Type B pancreatic cell (in vitro differentiated cells): ENCODE measurements around the gene OGFOD3. TPM values are rescaled to one million over a fixed set of nuclear protein-coding genes. Genes with fewer than 3 reads are reported as not detected.

Source experiments
- DNase-seq: peaks from one replicate; pipeline ENCODE4 v3.0.0; 2021; ENCODE audit warnings: mixed read lengths; ENCODE audit not compliant: unreplicated experiment; ENCODE audit errors: extremely low spot score
- H3K27ac Mint-ChIP-seq: 2 replicates; pipeline ENCODE4 v1.8.0; 2021; ENCODE audit warnings: mild to moderate bottlenecking, mixed read lengths
- H3K27me3 Mint-ChIP-seq: 2 replicates; pipeline ENCODE4 v1.8.0; 2021; ENCODE audit warnings: mixed read lengths
- H3K36me3 Mint-ChIP-seq: 2 replicates; pipeline ENCODE4 v1.8.0; 2021; ENCODE audit warnings: mixed read lengths
- H3K4me1 Mint-ChIP-seq: one replicate; pipeline ENCODE4 v1.8.0; 2021; ENCODE audit warnings: mixed read lengths; ENCODE audit not compliant: unreplicated experiment
- H3K4me3 Mint-ChIP-seq: 2 replicates; pipeline ENCODE4 v1.8.0; 2021; ENCODE audit warnings: mild to moderate bottlenecking, mixed read lengths
- H3K9me3 Mint-ChIP-seq: 2 replicates; pipeline ENCODE4 v1.8.0; 2021; ENCODE audit warnings: mixed read lengths
- total RNA-seq: library from RNA; stranded (reverse); gene quantifications from 2 replicates; pipeline ENCODE4 v1.2.1, GENCODE V29; 2021; ENCODE audit warnings: low replicate concordance
- TF ChIP-seq, protein P1 (sequence below): fragments of 200-600 bp; sonication (generic); conservative IDR thresholded peaks from 2 replicates; pipeline ENCODE4 v1.5.0; 2021; ENCODE audit warnings: antibody characterized with exemption, mild to moderate bottlenecking

The OGFOD3 gene
- total RNA-seq, 1 donor from 2014 or later = 31.6 TPM

GRCh38 chr17:82386255-82386831, 32.0 kb downstream of the OGFOD3 start:
- Mint-ChIP-seq H3K27me3 (peaks cover 3% of the 10 kb centered on the region), H3K9me3 (no peaks in the 10 kb centered on the region), H3K4me1 (peaks cover 6% of the 10 kb centered on the region), H3K4me3 (no peak overlapping the region), H3K27ac (no peak overlapping the region), H3K36me3 (no peaks in the 10 kb centered on the region)
- TF ChIP-seq, protein P1, sequence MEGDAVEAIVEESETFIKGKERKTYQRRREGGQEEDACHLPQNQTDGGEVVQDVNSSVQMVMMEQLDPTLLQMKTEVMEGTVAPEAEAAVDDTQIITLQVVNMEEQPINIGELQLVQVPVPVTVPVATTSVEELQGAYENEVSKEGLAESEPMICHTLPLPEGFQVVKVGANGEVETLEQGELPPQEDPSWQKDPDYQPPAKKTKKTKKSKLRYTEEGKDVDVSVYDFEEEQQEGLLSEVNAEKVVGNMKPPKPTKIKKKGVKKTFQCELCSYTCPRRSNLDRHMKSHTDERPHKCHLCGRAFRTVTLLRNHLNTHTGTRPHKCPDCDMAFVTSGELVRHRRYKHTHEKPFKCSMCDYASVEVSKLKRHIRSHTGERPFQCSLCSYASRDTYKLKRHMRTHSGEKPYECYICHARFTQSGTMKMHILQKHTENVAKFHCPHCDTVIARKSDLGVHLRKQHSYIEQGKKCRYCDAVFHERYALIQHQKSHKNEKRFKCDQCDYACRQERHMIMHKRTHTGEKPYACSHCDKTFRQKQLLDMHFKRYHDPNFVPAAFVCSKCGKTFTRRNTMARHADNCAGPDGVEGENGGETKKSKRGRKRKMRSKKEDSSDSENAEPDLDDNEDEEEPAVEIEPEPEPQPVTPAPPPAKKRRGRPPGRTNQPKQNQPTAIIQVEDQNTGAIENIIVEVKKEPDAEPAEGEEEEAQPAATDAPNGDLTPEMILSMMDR = no peak
- DNase-seq = no peak

- H3K27ac Mint-ChIP-seq = no peak overlapping the region
- TF ChIP-seq, protein P1 = no peak
- H3K4me3 Mint-ChIP-seq = no peak overlapping the region
- H3K4me1 Mint-ChIP-seq = peaks cover 6% of the 10 kb centered on the region
- H3K27me3 Mint-ChIP-seq = peaks cover 5% of the 10 kb centered on the region
- no peaks in the 10 kb centered on the region for H3K9me3 Mint-ChIP-seq
- DNase-seq = no peak
- no peaks in the 10 kb centered on the region for H3K36me3 Mint-ChIP-seq
Observed at GRCh38 chr17:82385559-82386254, 32.7 kb downstream of the OGFOD3 start.

DNA sequence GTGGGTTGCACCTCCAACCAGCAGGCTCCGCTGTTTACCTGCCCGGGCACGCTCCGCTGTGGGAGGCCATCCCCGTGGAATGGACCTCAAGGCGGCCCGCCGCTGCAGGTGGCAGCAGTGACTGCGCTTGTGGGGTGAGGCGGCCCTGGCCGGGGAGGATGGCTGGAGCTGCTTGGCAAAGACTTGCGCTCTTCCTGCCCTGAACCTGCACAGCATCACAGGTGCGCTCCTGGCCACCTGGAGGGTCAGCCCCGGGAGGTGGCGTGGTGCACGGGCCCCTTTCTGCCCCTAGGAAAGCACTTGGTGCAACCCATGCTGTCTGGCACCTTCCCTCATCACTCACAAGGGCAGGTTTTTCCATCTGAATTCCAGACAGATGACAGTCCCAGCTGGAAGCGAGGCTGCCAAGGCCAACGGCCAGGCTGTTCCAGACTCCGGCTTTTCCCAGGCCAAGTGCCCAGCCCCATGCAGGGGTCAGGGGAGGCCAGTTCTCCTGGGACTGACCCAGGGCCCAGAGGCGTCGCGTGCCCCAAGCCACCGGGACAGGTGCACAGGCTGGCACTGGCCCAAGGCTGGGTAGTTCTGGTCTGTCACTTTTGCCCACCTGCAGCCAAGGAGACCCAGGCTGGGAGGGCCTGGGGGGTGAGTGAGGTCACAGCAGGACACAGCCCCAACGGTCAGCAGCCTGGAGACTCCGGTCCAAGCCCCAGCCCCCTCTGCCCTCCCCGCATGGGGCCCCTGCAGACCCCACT, 33.5 kb downstream of the OGFOD3 start:
- DNase-seq = no peak
- TF ChIP-seq, protein P1 = no peak
- H3K9me3 Mint-ChIP-seq = no peaks in the 10 kb centered on the region

DNA sequence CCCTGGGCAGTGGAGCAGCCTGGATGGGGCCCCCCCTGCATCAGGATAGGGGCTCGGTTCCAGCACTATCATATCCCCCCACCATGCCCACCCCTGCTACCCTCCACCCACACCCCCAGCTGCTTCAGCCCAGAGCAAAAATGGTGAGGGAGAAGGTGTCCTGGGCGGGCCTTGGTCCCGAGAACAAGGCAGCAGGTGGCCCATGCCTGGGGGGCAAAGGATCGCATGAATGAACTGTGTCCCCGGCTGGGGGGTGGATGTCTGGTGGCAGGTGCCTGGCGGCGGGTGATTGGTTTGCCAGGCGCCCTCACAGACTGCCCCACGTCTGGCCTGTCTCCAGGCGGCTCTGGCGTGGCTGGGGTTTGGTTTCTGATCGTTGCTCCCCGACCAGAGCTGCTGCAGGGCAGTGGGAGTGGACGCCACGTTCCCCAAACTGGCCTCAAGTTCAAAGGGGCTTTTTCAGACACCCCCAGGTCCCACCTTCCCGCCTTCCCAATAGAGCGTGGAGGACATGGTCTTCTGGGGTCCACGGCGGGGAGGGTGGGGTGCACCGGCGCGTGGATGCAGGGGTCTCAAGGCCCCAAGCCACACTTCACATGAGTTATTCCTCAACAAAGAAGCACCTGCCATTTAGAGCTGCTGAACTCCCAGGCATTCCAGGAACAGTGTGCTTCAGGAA, 34.2 kb downstream of the OGFOD3 start:
- TF ChIP-seq, protein P1 = no peak
- no peak for DNase-seq
- Mint-ChIP-seq H3K4me3 (no peak overlapping the region), H3K27me3 (peaks cover 12% of the 10 kb centered on the region), H3K36me3 (no peaks in the 10 kb centered on the region), H3K9me3 (no peaks in the 10 kb centered on the region), H3K4me1 (peaks cover 3% of the 10 kb centered on the region), H3K27ac (no peak overlapping the region)

More for the DNA sequence above, 33.5 kb downstream of the OGFOD3 start:
- H3K4me3 Mint-ChIP-seq = no peak overlapping the region
- no peaks in the 10 kb centered on the region for H3K36me3 Mint-ChIP-seq
- H3K27ac Mint-ChIP-seq = no peak overlapping the region
- H3K27me3 Mint-ChIP-seq = peaks cover 10% of the 10 kb centered on the region
- peaks cover 6% of the 10 kb centered on the region for H3K4me1 Mint-ChIP-seq

DNA sequence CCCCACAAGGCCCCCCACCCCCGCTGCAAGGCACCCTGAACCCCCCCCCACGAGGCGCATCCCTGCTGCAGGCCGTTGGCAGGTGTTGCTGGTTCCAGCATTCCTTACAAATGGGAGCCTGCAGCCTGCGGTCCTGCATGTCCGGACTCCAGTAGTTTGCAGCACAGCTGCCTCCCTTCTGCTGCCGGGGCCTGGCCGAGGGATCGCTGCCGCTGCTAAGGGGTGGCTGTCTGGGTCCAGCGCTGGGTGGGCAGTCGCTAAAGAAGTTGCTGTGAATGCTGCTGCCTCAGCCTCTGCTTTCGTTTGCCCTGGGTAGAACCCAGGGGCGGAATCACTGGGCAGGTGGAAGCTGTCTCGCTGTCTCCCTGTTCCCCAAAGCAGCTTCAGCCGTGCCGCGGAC, 35.0 kb downstream of the OGFOD3 start:
- H3K36me3 Mint-ChIP-seq = no peaks in the 10 kb centered on the region
- no peak overlapping the region for H3K4me3 Mint-ChIP-seq
- H3K9me3 Mint-ChIP-seq = no peaks in the 10 kb centered on the region
- no peak overlapping the region for H3K27ac Mint-ChIP-seq
- no peak for DNase-seq
- peaks cover 14% of the 10 kb centered on the region for H3K27me3 Mint-ChIP-seq
- no peaks in the 10 kb centered on the region for H3K4me1 Mint-ChIP-seq
- TF ChIP-seq, protein P1 = no peak
